GM12878 (cell line): ENCODE measurements around the gene KCNA1. TPM values are rescaled to one million over a fixed set of nuclear protein-coding genes. Genes with fewer than 3 reads are reported as not detected.
"Not testable (repeated sequence)": the region's sequence is repeated elsewhere in the genome, so short reads cannot be mapped to it uniquely, and the experiment has no call there.

Experiments used
- ATAC-seq: fragments of 200-7000 bp; cut with Tn5 transposase; 3 replicates; pipeline ENCODE4 v1.9.1; 2020; ENCODE audit warnings: mild to moderate bottlenecking, moderate library complexity
- BruUV-seq: library from RNA; stranded (reverse); fragments of 400-500 nt; replicated peaks from 2 replicates; lab custom pipeline; 2021; lab: Mats Ljungman, UMichigan
- CTCF ChIA-PET: fragments of 300-600 bp; sonication (Branson Sonifier 250); formaldehyde crosslinking; extraction: SDS; loops from one replicate; lab custom pipeline; 2021; ENCODE audit warnings: inconsistent platforms; lab: Yijun Ruan, JAX
- POLR2A ChIA-PET: fragments of 350-600 bp; formaldehyde crosslinking; extraction: SDS; loops from one replicate; lab custom pipeline; 2021; ENCODE audit warnings: inconsistent platforms; lab: Charles Lee
- RAD21 ChIA-PET: fragments of 300-600 bp; sonication (Branson Sonifier 250); formaldehyde crosslinking; loops from one replicate; lab custom pipeline; 2023; ENCODE audit warnings: antibody characterized with exemption; ENCODE audit not compliant: unreplicated experiment; lab: Charles Lee
- SMC1A ChIA-PET: fragments of 300-600 bp; sonication (Branson Sonifier 250); formaldehyde crosslinking; loops from one replicate; lab custom pipeline; 2023; ENCODE audit not compliant: unreplicated experiment, uncharacterized antibody; lab: Charles Lee
- DNase-seq: peaks from one replicate; pipeline ENCODE4 v3.0.0-alpha.2; 2011; ENCODE audit warnings: low read depth, low spot score
- FAIRE-seq: peaks from 3 replicates; lab custom pipeline; 2011; peaks lifted over from hg19 to GRCh38; lab: Jason Lieb, UNC
- H2AFZ ChIP-seq: 2 replicates; pipeline ENCODE4 v1.6.0; 2011; ENCODE audit warnings: low read depth, low read length, control low read depth; ENCODE audit not compliant: control insufficient read depth
- H3K27ac ChIP-seq: 2 replicates; pipeline ENCODE4 v1.5.1; 2011; ENCODE audit warnings: control low read depth; ENCODE audit not compliant: control insufficient read depth, insufficient read depth
- H3K27me3 ChIP-seq, 2 experiments: replicated peaks in 1 of 2; 2 replicates each; pipeline versions ENCODE4 v1.6.0 to v1.6.1; 2011; ENCODE audit warnings: low read length in 1 of 2; ENCODE audit not compliant: control insufficient read depth in 2 of 2, insufficient read depth in 2 of 2
- H3K36me3 ChIP-seq, 2 experiments: 2 replicates each; pipeline ENCODE4 v1.5.1; 2011; ENCODE audit warnings: low read length in 1 of 2; ENCODE audit not compliant: control insufficient read depth in 2 of 2, insufficient read depth in 2 of 2
- H3K4me1 ChIP-seq: 2 replicates; pipeline ENCODE4 v1.6.1; 2011; ENCODE audit warnings: mild to moderate bottlenecking, low read length, moderate library complexity, mixed read lengths; ENCODE audit not compliant: control insufficient read depth, insufficient read depth
- H3K4me2 ChIP-seq: 2 replicates; pipeline ENCODE4 v1.6.0; 2011; ENCODE audit warnings: control low read depth; ENCODE audit not compliant: control insufficient read depth, insufficient read depth
- H3K4me3 ChIP-seq: fragments of 200-600 bp; sonication (generic); 2 replicates; pipeline ENCODE4 v1.5.1; 2016
- H3K79me2 ChIP-seq: 2 replicates; pipeline ENCODE4 v1.6.0; 2011; ENCODE audit warnings: low read length; ENCODE audit not compliant: control insufficient read depth, insufficient read depth
- H3K9ac ChIP-seq: 2 replicates; pipeline ENCODE4 v1.8.0; 2011; ENCODE audit warnings: low read length, control low read depth, mixed read lengths; ENCODE audit not compliant: control insufficient read depth, insufficient read depth
- H3K9me3 ChIP-seq: replicated peaks from 3 replicates; pipeline ENCODE4 v1.5.1; 2011; ENCODE audit warnings: mild to moderate bottlenecking, low read length; ENCODE audit not compliant: control insufficient read depth, insufficient read depth
- H4K20me1 ChIP-seq: 2 replicates; pipeline ENCODE4 v1.6.0; 2011; ENCODE audit not compliant: control insufficient read depth, insufficient read depth
- DPF2 ChIP-seq: fragments of 450-650 bp; IDR thresholded peaks from 2 replicates; pipeline ENCODE4 v1.6.1; 2017; ENCODE audit warnings: mild to moderate bottlenecking
- GABPA ChIP-seq: IDR thresholded peaks from 2 replicates; pipeline ENCODE4 v1.6.1; 2014; ENCODE audit warnings: antibody characterized with exemption, low read depth, mild to moderate bottlenecking, inconsistent platforms
- NFYA ChIP-seq: IDR thresholded peaks from 2 replicates; pipeline ENCODE4 v1.6.1; 2011; ENCODE audit warnings: low read depth, mild to moderate bottlenecking, low read length, improper control_type of control experiment, borderline replicate concordance
- WGBS: methylation state at CpG from one replicate; pipeline ENCODE4 v1.1.6; 2016; ENCODE audit warnings: low lambda C conversion rate; ENCODE audit not compliant: insufficient replicate concordance, insufficient coverage; ENCODE audit errors: missing lambda C conversion rate; 5-methylcytosine and 5-hydroxymethylcytosine counted together
- in situ Hi-C: fragments of 300-500 bp; cut with MboI; formaldehyde crosslinking; loops from 9 replicates; pipeline ENCODE4 v1.14.3; 2018; ENCODE audit warnings: mixed read lengths
- intact Hi-C: fragments of 100-400 bp; cut with micrococcal nuclease; formaldehyde crosslinking; loops from one replicate; pipeline ENCODE4 v1.14.2; 2022; ENCODE audit not compliant: unreplicated experiment
- polyA plus RNA-seq, 11 experiments: library from polyadenylated mRNA; depleted of rRNA in 4 of 11; unstranded in 6 of 11; stranded (reverse) in 5 of 11; fragments of >200 nt; fragmentation: Nextera tagmentation in 4 of 11; fragmentation: Illumina TruSeq in 1 of 11; extraction: Ambion mirVana in 4 of 11; extraction: Trizol in 1 of 11; gene quantifications; 1 replicate in 1 of 11; 2 replicates in 10 of 11; pipeline versions ENCODE4 v1.2.1 to v1.2.3, GENCODE V29; 2011 to 2016; ENCODE audit warnings: inconsistent platforms in 2 of 11, missing spikeins in 2 of 11, low read depth in 1 of 11
- total RNA-seq, 4 experiments: library from RNA; depleted of rRNA in 3 of 4; stranded (reverse); fragments of >200 nt in 3 of 4; fragmentation: Illumina TruSeq in 1 of 4; extraction: Trizol in 1 of 4; gene quantifications; 2 replicates each; pipeline versions ENCODE4 v1.2.1 to v1.2.3, GENCODE V29; 2013 to 2021
- TF ChIP-seq, protein P1 (sequence below): IDR thresholded peaks from 2 replicates; pipeline ENCODE4 v1.6.1; 2012; ENCODE audit warnings: low read depth, low read length, improper control_type of control experiment

KCNA1 gene
- total and polyA plus RNA-seq, 10 of the 15 experiments (the other 5 are each of a cell fraction or from before 2014, with no cell fraction given) = 0.05 to 0.77 (median 0.33) TPM

DNA sequence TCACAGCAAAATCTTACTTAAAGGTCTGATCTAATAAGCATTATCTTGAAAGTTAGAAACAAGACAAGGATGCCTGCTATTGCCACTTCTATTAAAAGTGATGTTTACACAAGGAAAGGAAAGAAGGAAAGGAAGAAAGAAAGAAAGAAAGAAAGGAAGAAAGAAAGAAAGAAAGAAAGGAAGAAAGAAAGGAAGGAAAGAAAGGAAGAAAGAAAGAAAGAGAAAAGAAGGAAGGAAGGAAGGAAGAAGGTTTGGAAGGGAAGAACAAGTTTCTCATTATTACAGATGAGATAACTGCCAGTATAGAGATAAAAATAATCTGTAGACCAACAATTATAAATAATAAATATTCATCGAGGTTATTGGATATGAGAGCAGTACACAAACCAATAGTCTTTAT is 35.8 kb upstream of the KCNA1 start (continued):
- TF ChIP-seq, protein P1, sequence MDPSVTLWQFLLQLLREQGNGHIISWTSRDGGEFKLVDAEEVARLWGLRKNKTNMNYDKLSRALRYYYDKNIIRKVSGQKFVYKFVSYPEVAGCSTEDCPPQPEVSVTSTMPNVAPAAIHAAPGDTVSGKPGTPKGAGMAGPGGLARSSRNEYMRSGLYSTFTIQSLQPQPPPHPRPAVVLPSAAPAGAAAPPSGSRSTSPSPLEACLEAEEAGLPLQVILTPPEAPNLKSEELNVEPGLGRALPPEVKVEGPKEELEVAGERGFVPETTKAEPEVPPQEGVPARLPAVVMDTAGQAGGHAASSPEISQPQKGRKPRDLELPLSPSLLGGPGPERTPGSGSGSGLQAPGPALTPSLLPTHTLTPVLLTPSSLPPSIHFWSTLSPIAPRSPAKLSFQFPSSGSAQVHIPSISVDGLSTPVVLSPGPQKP = no peak
- no peak for TF ChIP-seq NFYA

- no peak overlapping the region for H2AFZ ChIP-seq
- ATAC-seq = no peak
- TF ChIP-seq DPF2 = no peak
- 0 out of 2 replicates have a peak, but pooled peaks have one; percentile 15 for TF ChIP-seq GABPA
- no peaks in the 10 kb centered on the region for H3K36me3 ChIP-seq
- no peaks in the 10 kb centered on the region for H4K20me1 ChIP-seq
- H3K4me1 ChIP-seq = no peaks in the 10 kb centered on the region
- no peaks in the 10 kb centered on the region; a peak in 1 of 4 replicates for H3K27me3 ChIP-seq
- H3K4me3 ChIP-seq = no peak overlapping the region
- no peak overlapping the region for H3K9ac ChIP-seq
- ChIA-PET POLR2A (no interaction called here), CTCF (interaction anchor here (1.3 kb wide), 1 partner anchor 18 kb away, joined by 3 read pairs; no protein-coding TSS in a partner anchor), SMC1A (no interaction called here), RAD21 (no interaction called here)
- H3K79me2 ChIP-seq = no peaks in the 10 kb centered on the region
- FAIRE-seq = no peak
- BruUV-seq = no TSS peak
- 50% methylated on average over 2 of the region's 2 CpGs for WGBS
- H3K4me2 ChIP-seq = no peak overlapping the region
- in situ Hi-C loops (no loop called here), intact Hi-C loops (no loop called here)
- no peak overlapping the region for H3K27ac ChIP-seq
- no peak for DNase-seq
- no peaks in the 10 kb centered on the region; the same call in 2 of the 3 replicates for H3K9me3 ChIP-seq
These were observed 35.0 kb upstream of the KCNA1 start for GRCh38 chr12:4874671-4875070.

- H3K4me3 ChIP-seq, POLR2A ChIA-PET, H3K27me3 ChIP-seq, SMC1A ChIA-PET, RAD21 ChIA-PET, H3K36me3 ChIP-seq, BruUV-seq, H4K20me1 ChIP-seq, in situ Hi-C loops, intact Hi-C loops, H2AFZ ChIP-seq, FAIRE-seq, H3K79me2 ChIP-seq, H3K27ac ChIP-seq, DNase-seq, H3K9ac ChIP-seq, CTCF ChIA-PET, H3K4me2 ChIP-seq, H3K9me3 ChIP-seq, ATAC-seq, H3K4me1 ChIP-seq: not testable (repeated sequence)
- WGBS = 42% methylated on average over 2 of the region's 2 CpGs
These were observed 30.2 kb upstream of the KCNA1 start for GRCh38 chr12:4879481-4879880.
